Raji (cell line): ENCODE measurements around the gene SLC35E4.

Source experiments
- POLR2A ChIP-seq: IDR thresholded peaks from 2 replicates; pipeline ENCODE4 v1.6.1; 2011; ENCODE audit warnings: low read depth, low read length, control low read depth; ENCODE audit not compliant: insufficient read depth

The SLC35E4 gene

DNA sequence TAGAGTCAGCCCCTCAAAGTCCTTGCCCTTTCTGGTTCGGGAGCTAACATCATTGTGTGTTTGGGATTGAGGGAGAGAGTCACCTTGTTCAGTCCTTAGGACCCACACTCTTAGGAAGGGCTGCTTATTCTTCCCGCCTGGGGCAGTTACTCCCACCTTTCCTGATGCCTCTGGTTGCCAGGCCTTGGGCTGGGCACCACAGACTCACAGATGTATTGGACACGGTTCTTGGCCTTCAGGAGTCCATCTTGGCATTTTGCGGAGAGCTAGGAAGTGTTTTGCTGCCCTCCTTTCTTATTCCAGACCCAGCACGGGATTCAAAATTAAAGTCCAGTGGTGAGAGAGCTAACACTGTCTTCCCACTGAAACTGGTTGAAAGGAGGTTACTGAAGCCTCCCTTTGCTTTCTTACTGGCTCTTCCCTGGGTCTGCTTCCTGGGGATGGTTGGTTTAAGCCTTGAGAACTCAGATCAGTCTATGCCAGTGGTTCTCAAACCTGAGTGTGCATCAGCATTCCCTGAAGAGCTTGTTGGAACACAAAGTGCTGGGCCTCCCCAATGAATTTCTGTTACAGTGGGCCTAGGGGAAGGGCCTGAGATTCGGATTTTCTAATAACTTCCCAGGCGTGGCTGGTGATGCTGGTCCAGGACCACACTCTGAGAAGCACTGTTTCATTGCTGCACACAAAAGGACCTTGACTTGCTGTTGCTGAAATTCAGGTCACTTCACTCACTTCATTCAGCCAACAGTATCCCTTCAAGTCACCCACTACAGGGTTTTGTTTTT, 60.5 kb downstream of the SLC35E4 start:
- no peak for TF ChIP-seq POLR2A
